ENCODE measurements around the gene RUNX2.

RUNX2 gene

GRCh38 chr6:45686841-45687569 is 358.9 kb downstream of the RUNX2 start:
- no peak for DNase-seq

GRCh38 chr6:45687570-45687969 is 359.4 kb downstream of the RUNX2 start:
- no peak for DNase-seq

GRCh38 chr6:45688180-45688579 is 360.1 kb downstream of the RUNX2 start:
- DNase-seq = no peak

GRCh38 chr6:45689926-45690615 is 361.9 kb downstream of the RUNX2 start:
- no peak for DNase-seq

- DNase-seq = no peak
These were observed 362.7 kb downstream of the RUNX2 start for GRCh38 chr6:45690846-45691245.

- DNase-seq = no peak
These were observed 363.3 kb downstream of the RUNX2 start for GRCh38 chr6:45691426-45691825.

- no peak for DNase-seq
These were observed 363.9 kb downstream of the RUNX2 start for GRCh38 chr6:45692021-45692420.

GRCh38 chr6:45696738-45697137 is 368.6 kb downstream of the RUNX2 start:
- DNase-seq = no peak

- DNase-seq = no peak
These were observed 369.5 kb downstream of the RUNX2 start for GRCh38 chr6:45697605-45698004.

GRCh38 chr6:45698046-45698445 is 369.9 kb downstream of the RUNX2 start:
- no peak for DNase-seq

- no peak for DNase-seq
These were observed 371.5 kb downstream of the RUNX2 start for GRCh38 chr6:45699663-45700062.

GRCh38 chr6:45702849-45703739 is 375.0 kb downstream of the RUNX2 start:
- DNase-seq = no peak

- DNase-seq = no peak
These were observed 376.1 kb downstream of the RUNX2 start for GRCh38 chr6:45704056-45704800.

- DNase-seq = no peak
These were observed 377.2 kb downstream of the RUNX2 start for GRCh38 chr6:45705137-45705855.

GRCh38 chr6:45706319-45706718 is 378.2 kb downstream of the RUNX2 start:
- no peak for DNase-seq

- DNase-seq = no peak
These were observed 379.0 kb downstream of the RUNX2 start for GRCh38 chr6:45707176-45707575.

- DNase-seq = no peak
These were observed 381.7 kb downstream of the RUNX2 start for GRCh38 chr6:45709781-45710220.

- no peak for DNase-seq
These were observed 382.2 kb downstream of the RUNX2 start for GRCh38 chr6:45710304-45710821.

- no peak for DNase-seq
These were observed 383.9 kb downstream of the RUNX2 start for GRCh38 chr6:45712076-45712475.

GRCh38 chr6:45712786-45713185 is 384.7 kb downstream of the RUNX2 start:
- no peak for DNase-seq

Data from SHP77 (cell line).